GM21360 (cell line): ENCODE measurements around the gene AGPAT2.

ENCODE experiments used
- ATAC-seq: cut with Tn5 transposase; IDR thresholded peaks from one replicate; pipeline ENCODE4 v1.9.1; 2021; ENCODE audit warnings: mild to moderate bottlenecking, moderate library complexity; ENCODE audit not compliant: unreplicated experiment

AGPAT2 gene

DNA sequence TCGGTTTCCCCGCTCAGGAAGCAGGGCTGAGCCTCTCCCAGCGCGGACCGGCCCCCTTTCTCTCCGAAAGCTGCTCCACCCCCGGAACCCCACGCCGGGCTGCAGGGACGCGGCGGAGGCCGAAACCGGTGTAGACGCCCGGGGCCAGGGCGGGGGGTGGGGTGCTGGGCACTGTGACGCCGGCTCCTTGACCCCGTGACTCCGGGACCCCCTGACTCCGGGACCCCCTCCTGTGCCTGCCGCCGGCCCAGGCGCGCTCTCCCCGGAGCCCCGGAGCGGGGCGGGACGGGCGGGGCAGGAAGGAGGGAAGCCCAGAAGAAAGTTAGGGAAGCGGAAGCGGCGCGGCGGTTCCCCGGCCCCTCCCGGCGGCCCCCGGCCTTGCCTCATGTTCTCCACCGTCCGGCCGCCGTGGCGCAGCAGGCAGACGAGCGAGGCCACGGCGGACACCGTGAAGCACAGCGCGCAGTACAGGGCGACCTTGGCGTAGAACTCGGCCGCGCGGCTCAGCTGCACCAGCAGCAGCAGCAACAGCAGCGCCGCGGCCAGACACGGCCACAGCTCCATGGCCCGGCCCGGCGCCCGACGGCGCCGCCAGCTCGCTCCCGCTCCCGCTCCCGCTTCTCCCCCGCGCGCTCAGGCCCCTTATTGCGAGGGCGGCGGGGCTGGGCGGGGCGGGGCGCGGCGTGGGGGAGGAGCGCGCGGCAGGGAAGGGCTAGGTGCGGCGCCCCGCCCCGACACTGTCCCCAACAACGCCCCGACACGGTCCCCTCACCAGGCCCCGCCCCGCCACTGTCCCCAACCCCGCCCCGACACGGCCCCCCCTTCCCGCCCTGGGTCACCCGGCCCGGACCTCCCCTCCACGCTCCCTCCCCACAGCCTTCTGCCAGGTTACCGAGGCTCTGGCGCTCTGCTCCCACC lies at the start of gene AGPAT2:
AGPAT2 (minus strand) TSS at position 664 of the 918 bp plus-strand sequence; CDS start at position 564, 100 bp downstream.
- peak; percentile 54 for ATAC-seq

DNA sequence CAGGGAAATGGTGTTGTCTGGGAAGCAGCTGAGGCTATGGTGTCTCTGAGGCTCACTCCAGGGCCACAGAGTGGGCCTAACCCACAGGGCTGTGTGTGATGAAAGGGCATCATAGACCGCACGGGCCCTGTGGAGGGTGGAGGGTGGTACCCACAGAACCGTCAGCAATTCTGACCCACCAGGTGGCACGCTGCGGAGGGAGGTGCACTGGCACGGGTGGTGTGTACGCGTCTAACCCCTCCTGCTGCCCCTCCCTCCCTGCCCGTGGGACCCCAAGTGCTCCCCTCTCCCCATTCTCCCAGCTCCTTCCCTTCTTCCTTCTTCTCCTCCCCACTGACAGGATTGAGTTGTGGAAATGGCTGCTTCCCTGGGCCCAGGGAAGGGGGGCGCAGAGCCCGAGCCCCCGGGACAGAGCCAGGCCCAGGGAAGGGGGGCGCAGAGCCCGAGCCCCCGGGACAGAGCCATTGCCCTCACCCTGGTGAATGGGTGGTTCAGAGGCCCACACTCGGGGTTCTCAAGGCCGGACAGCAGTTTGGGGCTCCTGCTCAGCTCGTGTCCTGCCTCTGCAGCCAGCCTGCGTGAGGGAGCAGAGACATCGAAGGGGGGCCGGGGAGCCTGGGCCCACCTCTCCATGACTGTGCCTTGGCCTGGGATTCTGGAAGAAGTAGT lies 48.7 kb upstream of the AGPAT2 start:
- ATAC-seq, result no peak

DNA sequence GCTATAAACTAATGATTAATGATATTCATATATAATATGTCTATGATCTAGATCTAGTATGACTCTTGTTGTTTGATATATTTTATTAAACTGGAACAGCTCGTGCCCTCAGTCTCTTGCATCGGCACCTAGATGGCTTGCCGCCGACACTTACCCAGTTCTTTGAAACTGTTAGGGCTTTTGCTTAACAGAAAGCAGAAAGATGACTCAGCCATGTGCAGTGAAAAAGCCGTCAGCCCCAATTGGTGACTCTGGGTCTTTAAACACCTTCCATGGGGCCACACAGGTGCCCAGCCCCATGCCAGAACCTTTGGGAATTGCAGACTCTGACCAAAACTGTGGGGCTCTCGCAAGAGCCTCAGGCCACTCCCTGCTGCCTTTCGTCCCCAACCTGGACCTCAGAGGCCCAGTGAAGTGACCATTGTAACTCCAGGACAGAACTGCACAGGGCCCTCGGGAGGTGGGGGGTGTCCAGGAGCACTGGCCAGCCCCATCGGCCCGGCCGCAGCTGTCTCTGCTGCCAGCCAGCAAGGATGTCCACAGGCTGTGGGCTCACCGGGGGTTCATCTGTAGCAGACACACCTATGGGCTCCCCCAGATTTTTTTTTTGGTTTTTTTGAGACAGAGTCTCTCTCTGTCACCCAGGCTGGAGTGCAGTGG lies 47.7 kb upstream of the AGPAT2 start:
- no peak for ATAC-seq

DNA sequence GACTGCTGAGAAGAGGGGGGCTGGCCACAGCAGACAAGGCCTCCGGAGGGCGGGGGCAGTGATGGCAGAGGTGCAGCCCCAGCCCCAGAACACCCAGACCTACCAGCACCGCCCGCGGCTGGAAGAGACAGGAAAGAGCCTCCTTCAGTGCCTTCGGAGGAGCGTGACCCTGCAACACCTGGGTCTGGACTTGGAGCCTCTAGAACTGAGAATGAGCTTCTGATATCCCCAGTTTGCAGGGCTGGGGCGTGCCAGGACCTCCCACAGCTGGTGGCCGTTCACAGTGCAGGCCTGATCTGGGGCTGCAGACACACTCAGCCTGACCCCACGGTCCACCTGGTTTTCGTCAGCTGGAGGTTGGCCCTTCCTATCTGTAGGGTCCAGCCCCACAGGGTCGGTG lies 46.4 kb upstream of the AGPAT2 start:
- no peak for ATAC-seq

DNA sequence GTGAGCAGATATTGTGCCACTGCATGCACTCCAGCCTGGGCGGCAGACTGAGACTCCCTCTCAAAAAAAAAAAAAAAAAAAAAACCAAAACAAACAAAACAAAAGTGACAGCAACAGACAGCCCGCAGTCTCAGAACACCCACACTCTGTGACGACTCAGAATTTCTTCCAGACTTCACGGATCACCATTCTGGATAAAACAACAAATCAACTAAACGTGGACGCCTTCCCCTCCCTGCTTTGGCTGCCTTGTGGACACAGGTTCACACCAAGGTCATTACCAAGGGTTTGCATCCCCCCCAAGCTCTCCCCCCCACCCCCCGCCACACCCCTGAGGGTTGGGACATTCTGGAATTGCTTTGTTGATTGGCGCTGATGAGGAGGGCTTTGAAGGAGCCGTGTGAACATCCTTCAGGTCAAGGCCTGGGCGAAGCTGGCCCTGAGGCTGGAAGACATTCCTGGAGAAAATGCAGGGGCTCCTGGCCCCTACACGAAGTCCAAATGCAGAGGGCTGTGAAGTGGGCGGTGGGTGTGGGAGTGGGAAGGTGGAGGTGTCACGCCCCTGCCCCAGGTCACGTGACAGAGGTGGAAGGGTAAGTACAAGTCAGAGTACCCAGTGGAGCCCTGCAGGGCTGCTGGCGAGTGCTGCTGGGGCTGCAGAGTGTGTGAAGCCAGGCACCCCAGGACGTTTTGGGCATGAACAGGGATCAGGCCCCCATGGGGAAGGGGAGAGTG lies 45.4 kb upstream of the AGPAT2 start:
- no peak for ATAC-seq

DNA sequence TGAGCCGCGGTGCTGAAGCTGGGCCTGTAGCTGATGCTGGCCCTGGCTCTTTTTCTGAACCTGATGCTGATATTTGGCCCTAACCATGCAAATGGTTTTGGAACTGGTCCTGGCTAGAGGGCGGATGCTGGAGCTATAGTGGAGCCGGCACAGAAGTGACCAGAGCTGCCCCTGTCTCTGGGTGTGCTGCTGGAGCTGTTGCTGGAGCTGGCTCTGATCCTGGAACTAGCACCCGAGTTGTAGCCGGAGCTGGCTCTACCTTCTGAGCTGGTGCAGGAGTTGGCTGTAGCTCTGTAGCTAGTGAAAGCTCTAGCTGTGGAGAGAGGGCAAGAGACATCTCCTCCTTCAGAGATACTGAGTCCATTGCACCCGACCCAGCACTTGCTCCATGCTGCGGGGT lies 42.7 kb upstream of the AGPAT2 start:
- ATAC-seq, result no peak

DNA sequence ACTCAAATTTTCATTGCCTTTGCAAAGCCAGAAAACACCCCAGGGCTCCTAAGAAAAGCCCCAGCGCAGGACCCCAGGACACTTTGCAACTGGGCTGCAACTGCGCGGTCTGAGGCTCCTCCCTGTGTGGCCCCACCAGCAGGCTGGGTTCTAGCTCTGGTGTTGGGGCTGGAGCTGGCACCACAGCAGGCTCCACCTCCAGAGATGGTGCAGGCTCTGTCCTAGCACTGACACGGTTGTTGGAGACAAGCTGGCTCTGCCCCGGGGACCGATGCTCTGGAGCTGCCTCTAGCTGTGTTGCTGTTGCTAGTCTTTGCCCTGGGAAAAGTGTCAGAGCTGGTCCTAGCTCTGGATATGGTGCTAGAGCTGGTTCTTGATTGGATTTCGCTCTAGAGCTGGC lies 41.9 kb upstream of the AGPAT2 start:
- ATAC-seq, result no peak

DNA sequence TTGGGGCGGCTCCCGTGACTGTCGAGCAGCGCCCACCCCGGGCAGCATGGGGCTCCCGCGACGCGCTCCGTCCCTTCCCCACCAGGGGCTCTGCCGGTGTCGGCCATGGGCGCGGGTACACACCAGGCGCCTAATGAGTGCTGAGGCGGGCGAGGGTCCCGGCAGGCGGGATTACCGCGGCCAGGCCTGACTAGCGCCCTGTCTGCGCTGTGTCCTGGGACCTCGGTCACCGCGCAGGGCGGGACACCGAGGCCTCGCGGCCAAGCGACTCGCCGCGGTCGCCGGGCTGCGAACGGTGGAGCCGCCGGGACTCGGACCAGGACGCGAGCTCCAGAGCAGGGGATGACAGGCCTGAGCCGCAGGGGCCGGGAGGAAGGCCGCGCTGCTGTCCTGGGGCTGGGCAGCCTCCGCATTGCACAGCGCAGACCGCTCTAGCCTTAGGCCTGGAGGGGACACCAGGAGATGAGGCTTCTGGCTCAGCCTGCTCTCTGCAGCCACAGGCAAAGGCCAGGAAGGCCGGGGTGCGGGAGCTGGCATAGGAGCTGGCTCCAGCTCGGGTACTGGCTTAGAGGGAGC lies 41.4 kb upstream of the AGPAT2 start:
- ATAC-seq, result peak; percentile 20

DNA sequence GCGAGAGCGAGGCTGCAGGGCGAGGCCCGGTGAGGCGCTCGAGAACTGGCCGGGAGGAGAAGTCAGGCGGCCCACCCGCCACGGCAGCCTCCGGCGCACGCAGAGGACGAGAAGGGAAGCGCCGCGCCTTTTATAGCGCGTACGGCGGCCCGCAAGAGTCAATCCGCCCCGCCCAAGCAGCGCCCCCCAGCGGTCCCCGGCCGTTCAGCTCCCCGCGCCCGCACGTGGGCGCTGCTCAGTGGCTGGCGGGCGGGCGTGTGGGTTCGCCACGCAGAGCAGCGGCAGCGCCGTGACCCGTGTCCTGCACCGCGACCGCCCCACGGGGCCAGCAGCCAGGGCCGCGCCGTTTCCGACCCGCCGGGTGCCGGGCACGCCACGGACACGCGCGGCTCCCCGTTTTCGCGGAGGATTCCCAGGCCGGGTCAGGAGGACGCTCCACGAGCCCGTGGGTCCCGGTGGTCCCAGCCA lies 40.9 kb upstream of the AGPAT2 start:
- ATAC-seq, result peak; percentile 66

DNA sequence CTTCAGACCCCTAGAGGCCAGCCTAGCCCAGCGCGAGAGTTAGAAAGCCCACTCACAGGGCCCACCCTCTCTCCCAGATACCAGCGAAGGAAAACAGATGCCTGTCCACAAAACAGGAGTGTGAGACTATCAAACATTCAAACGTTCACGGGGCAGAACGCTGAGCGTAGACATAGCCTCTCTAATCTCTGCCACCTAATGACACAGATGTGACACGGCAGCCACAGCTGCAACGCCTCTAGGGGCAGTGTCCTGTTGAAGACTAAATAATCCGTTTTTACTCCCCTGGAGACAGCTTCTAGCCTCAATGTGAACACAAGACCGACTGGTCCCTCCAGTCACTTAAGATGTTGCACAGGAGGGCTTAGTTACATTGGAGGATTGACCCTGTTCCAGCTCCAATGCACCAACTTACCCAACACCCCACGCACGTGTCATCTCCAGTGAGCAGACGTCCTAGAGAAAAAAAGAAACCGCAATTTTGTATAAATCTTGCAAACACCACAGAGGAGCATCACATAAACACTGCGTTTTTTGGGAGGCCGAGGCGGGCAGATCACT lies 39.5 kb upstream of the AGPAT2 start:
- no peak for ATAC-seq

DNA sequence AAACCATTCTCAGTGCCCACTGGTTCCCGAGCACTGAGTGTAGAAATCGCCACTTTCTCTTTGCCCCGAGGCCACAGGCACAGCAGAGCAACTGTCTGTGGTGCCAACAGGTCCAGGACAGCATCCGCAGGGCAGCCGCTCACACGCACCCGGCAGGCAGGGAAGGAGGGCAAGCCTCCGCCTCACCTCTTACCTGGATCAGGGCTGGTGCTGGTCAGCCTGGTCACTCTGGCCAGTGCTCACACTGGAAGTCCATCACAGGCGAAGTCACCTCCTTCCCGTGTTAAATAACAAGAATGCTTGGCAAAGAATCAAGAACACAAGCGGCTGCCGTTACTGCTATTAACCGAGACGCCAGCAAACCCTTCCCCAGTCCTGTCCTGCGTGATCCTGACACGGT lies 38.9 kb upstream of the AGPAT2 start:
- no peak for ATAC-seq

DNA sequence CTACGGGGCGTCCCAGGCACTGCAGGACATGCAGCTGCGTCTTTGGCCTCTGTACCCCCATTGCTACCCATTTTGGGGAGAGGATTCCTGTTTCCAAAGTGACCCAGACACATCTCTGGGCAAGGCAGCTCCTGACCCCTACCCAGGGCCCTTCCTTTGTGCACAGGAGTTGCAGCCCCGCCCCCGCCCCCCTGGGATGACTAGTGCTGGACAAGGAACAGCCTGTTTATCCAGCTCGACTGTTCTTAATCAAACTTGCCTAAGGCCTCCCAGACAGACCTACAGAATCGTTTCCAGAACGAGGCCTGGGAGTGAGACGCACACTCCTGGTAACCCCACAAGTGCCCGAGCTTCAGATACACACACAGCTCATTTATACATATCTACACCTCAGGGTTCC lies 38.4 kb upstream of the AGPAT2 start:
- ATAC-seq, result no peak

DNA sequence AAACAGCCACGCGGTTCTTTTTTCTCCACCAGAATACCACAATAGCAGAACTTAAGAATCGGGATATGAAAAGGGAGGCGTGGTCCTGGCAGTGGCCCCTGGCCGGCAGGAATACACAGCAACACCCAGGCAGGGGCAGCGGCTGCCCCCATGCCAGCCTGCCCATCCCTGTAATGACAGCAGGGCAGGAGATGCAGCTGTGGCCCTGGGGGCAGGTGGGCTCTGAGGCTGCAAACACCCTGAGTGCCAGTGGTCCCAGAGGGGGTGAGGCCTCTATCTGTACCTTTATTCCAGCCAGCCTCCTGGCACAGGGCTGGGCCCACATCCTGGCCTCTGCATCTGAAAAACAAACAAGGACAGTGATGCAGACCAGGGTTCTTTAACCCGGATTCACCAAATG lies 37.5 kb upstream of the AGPAT2 start:
- no peak for ATAC-seq

DNA sequence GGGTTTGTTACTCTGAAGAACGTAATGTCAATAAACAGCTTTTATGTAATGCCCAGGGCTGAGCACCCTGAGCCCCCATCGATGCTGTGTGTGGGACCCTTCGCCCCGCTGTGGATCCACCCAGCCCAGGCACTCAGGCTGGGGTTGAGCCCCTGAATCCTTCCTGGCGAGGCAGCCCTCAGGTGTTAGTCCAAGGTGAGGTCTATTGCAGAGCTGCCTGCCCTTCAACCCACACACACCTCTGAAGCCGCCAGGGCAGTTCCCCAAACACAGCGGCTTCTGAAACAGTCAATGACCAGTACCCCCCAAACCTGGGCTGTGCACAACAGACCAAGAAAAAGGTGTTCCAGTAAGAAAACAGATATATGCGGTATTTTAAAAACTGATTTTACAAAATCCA lies 36.7 kb upstream of the AGPAT2 start:
- no peak for ATAC-seq

DNA sequence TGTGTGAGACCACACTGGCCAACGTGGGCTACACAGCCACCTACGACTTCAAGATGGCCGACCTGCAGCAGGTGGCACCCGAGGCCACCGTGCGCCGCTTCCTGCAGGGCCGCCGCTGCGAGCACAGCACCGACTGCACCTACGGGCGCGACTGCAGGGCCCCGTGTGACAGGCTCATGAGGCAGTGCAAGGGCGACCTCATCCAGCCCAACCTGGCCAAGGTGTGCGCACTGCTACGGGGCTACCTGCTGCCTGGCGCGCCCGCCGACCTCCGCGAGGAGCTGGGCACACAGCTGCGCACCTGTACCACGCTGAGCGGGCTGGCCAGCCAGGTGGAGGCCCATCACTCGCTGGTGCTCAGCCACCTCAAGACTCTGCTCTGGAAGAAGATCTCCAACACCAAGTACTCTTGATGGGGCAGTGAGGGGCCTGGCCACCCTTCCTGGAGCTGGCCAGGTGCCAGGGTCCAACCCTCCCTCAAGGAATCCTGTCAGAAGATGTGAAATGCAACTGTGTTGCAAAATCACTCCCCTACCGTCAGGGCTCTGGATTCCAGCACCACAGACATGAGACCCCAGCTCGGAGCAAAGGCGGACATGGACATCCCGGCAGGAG lies 36.2 kb upstream of the AGPAT2 start:
- ATAC-seq, result no peak

DNA sequence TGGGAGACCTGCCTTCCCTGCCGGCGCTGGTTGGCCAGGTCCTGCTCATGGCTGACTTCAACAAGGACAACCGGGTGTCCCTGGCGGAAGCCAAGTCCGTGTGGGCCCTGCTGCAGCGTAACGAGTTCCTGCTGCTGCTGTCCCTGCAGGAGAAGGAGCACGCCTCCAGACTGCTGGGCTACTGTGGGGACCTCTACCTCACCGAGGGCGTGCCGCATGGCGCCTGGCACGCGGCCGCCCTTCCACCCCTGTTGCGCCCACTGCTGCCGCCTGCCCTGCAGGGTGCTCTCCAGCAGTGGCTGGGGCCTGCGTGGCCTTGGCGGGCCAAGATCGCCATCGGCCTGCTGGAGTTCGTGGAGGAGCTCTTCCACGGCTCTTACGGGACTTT lies 35.7 kb upstream of the AGPAT2 start:
- no peak for ATAC-seq

DNA sequence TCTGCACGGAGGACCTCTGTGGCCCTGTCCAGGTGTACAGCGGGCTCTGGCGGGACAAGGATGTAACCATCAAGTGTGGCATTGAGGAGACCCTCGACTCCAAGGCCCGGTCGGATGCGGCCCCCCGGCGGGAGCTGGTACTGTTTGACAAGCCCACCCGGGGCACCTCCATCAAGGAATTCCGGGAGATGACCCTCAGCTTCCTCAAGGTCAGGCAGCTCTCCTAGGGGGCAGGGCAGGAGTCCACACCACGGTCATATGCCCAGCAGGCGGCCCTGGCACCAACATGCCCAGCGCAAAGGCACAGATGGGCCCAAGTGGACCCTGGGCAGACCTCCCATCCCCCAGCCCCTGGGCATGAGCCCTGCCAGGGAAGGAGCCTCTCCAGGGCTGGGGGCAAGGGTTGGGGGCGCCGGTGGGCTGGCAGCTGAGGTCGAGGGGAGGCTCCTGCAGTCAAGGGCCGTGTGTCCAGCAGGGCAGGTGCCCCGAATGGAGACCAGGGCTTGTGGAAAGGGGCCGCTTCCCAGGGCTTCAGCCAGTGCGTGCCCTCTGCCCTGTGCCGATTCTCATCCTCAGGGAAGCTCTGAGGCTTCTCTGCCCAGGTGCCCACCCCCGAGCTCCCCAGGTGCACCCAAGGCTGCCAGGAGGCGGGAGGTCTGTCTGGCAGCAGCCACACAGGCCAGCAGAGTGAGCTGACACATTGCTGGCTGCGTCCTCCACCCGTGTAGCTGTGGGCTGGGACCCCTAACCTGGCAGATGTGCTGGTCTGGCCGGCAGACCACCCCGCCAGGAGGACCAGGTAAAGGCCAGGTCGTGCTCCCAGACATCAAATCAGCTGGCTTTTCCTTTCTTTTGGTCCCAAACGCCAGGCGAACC lies 35.1 kb upstream of the AGPAT2 start:
- ATAC-seq, result no peak

DNA sequence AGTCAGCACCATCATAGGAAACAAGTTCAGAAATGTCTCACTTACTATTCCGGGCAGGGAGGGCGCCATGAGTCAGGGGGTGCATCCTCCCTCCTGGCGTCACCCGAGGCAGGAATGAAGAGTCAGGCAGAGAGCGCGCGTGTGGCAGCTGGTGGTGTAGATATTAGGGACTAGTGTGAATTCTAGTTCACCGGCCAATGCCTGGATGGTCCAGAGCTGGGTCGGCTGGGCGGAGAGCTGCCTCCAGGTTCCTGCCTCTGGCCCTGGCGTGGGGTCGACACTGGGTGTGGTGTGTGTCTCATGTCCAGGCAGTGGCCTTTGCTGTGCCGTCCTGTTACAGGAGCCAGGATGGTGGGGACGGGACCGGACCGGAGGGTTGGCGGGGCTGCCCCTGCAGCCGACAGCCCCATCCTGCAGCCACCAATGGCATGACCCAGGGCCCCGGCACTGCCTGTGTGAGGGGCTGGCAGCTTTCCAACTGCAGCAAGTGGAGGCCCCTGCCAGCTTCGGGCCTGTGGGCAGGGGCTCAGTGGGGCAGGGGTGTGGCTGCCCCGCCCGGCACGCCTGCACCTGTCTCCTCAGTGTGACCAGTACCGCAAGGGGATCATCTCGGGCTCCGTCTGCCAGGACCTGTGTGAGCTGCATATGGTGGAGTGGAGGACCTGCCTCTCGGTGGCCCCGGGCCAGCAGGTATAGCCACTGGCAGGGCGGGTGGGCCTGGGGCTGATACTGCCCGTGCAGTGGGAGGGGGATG lies 34.3 kb upstream of the AGPAT2 start:
- ATAC-seq, result no peak
